ENCODE measurements around the gene GALR3. TPM values are rescaled to one million over a fixed set of nuclear protein-coding genes. Genes with fewer than 3 reads are reported as not detected.

GALR3 gene
- total RNA-seq, 6 experiments from 2014 or later: not detected

DNA sequence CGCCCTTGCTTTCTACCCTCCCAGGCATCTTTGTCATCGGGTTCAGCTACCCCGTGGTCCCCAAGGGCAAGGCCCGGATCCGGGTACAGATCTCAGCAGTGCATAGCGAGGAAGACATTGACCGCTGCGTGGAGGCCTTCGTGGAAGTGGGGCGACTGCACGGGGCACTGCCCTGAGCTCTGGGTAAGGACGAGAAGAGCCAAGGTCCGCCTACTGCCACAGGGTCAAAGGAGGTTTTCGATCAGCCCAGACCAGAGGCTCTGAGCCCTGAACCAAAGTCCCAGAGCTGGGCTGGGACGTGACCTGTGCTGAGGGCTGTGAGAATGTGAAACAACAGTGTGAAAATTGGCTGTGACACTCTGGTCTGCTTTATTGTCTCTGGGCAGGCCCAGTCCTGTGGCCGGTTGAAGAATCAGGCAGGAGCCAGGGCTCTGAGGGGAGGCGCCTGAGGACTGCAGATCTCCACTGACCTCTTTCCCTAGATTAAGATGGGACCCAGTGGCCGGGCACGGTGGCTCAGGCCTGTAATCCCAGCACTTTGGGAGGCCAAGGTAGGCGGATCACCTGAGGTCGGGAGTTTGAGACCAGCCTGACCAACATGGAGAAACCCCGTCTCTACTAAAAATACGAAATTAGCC is 6.5 kb upstream of the GALR3 start:
- H3K27me3 Mint-ChIP-seq (ENCODE audit: insufficient read depth): peaks cover 11% of the 10 kb centered on the region
- peaks cover 17% of the 10 kb centered on the region for H3K4me1 Mint-ChIP-seq (ENCODE audit: low read depth)
- no peak overlapping the region for H3K27ac Mint-ChIP-seq
- no peak for DNase-seq
- H3K9me3 Mint-ChIP-seq: no peaks in the 10 kb centered on the region
- no peak overlapping the region for H3K4me3 Mint-ChIP-seq
- TF ChIP-seq, protein P1, sequence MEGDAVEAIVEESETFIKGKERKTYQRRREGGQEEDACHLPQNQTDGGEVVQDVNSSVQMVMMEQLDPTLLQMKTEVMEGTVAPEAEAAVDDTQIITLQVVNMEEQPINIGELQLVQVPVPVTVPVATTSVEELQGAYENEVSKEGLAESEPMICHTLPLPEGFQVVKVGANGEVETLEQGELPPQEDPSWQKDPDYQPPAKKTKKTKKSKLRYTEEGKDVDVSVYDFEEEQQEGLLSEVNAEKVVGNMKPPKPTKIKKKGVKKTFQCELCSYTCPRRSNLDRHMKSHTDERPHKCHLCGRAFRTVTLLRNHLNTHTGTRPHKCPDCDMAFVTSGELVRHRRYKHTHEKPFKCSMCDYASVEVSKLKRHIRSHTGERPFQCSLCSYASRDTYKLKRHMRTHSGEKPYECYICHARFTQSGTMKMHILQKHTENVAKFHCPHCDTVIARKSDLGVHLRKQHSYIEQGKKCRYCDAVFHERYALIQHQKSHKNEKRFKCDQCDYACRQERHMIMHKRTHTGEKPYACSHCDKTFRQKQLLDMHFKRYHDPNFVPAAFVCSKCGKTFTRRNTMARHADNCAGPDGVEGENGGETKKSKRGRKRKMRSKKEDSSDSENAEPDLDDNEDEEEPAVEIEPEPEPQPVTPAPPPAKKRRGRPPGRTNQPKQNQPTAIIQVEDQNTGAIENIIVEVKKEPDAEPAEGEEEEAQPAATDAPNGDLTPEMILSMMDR (IDR thresholded peaks at IDR 0.05): no peak
- H3K36me3 Mint-ChIP-seq (ENCODE audit: low read depth): no peaks in the 10 kb centered on the region

DNA sequence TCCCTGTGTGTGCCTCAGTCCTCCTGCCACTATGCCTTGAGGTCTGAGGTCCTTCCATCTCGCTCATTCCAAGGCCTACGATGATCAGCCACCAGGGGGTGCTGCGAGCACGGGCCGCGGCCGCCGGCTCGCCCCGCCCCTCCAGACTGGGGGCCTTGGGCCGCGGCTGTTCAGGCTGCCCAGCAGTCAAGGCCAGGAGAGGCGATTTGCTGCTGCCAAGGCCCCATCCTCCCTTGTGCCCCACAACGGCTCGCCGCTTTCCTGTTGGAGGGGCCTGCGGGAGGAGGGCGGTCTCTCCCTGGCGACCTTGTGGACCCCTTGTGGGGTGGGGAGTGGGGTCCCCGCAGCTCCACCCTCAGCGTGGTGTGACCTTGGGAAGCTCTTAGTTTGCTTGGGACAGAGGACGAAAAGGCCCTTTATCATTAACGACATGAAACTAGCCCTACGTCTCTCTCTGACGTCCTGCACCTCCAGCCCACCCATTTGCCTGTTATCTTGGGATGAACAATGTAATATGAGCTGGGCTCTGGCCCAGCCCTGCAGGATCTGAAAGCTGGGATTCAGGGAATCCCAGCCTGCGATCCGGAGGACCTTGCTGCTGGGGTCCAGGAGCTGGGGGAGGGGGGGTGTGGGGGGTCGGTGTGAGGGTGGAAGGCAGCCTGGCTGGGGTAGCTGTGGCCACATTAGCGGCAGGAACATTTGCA is 5.3 kb upstream of the GALR3 start:
- Mint-ChIP-seq H3K27ac (peak overlapping the region; percentile 83), H3K9me3 (no peaks in the 10 kb centered on the region), H3K36me3 (ENCODE audit: low read depth) (no peaks in the 10 kb centered on the region), H3K4me1 (ENCODE audit: low read depth) (peaks cover 17% of the 10 kb centered on the region), H3K27me3 (ENCODE audit: insufficient read depth) (peaks cover 19% of the 10 kb centered on the region), H3K4me3 (peak overlapping the region; percentile 81)
- TF ChIP-seq, protein P1 (IDR thresholded peaks at IDR 0.05): peak; percentile 99
- DNase-seq: peak; percentile 55

DNA sequence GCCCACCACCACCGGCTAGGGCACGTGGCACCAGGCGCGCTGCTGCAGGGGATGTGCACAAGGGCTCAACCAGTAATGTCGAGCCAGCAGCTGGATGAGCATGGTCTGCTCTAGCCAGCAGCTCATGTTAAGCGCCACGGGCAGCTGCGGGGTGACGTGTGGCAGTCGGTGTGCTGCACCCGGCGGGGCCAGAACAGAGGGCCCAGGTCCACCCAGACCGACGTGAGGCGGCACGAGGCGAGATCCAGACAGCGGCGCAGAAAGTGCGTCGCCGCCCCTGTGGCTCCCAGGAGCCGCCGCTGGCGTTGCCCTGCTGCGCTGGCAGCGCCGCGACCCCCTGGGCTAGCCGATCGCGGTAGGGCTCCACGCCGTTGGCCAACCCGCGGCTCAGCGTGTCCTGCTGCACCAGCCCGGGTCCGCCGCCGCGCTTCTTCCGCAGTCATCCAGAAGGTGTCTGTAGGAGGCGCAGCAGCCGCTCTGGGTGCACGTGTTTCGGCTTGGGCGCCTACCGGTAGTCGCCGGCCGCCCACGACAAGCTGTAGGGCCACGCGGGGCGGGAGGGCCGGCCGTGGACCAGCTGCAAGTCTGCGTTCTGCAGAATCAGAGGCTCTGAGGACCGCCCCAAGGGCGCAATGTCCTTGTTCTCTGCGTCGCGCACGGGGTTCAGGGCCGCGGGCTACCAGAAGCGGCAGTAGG is 4.6 kb upstream of the GALR3 start:
- Mint-ChIP-seq H3K27me3 (ENCODE audit: insufficient read depth) (peaks cover 21% of the 10 kb centered on the region), H3K4me3 (peak overlapping the region; percentile 81), H3K9me3 (no peaks in the 10 kb centered on the region), H3K27ac (peak overlapping the region; percentile 83; the same call in 1 of the 2 replicates), H3K36me3 (ENCODE audit: low read depth) (no peaks in the 10 kb centered on the region), H3K4me1 (ENCODE audit: low read depth) (peaks cover 17% of the 10 kb centered on the region)
- TF ChIP-seq, protein P1 (IDR thresholded peaks at IDR 0.05): peak; percentile 62; the same call in 1 of the 2 replicates
- peak; percentile 33 for DNase-seq

DNA sequence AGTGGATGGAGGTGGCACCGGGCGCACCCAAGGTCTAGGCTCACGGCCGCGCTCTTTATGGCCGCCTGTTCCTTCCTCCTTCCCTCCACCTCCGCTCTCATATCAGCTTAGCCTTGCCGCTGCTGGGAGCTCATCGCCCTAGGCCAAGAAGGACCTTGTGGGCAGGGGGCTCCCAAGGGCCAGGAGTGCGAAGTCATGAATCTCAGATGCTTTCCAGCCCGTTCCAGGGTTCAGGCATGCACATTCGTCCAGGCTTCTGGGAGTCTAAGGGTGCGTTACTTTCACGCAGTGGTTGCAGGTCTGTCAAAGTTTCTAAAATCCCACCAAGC is 4.1 kb upstream of the GALR3 start:
- H3K4me1 Mint-ChIP-seq (ENCODE audit: low read depth): peaks cover 17% of the 10 kb centered on the region
- no peak for DNase-seq
- no peak overlapping the region for H3K27ac Mint-ChIP-seq
- no peaks in the 10 kb centered on the region for H3K36me3 Mint-ChIP-seq (ENCODE audit: low read depth)
- TF ChIP-seq, protein P1 (IDR thresholded peaks at IDR 0.05): no peak
- H3K27me3 Mint-ChIP-seq (ENCODE audit: insufficient read depth): peaks cover 22% of the 10 kb centered on the region
- no peaks in the 10 kb centered on the region for H3K9me3 Mint-ChIP-seq
- peak overlapping the region; percentile 46; the same call in 1 of the 2 replicates for H3K4me3 Mint-ChIP-seq

DNA sequence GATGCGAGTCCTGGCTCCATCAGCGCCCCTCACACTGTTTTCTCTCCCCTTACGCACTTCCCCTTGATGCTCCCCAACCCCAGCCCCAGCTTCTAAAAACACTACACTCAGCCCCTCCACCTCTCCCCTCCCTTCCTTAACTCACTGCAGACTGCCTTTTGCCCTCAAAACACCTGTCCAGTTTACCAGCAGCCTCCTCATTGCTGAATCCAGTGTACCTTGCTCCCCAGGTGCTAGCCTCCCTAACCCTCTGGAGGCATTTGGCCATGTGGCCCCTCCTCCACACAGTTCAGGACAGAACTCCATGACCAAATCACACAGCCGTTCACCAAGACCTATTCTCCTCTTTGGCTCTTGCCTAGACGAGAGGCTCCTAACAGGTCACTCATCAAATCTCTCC is 2.8 kb upstream of the GALR3 start:
- TF ChIP-seq, protein P1 (IDR thresholded peaks at IDR 0.05): no peak
- H3K27me3 Mint-ChIP-seq (ENCODE audit: insufficient read depth): peaks cover 25% of the 10 kb centered on the region
- no peaks in the 10 kb centered on the region for H3K9me3 Mint-ChIP-seq
- peaks cover 17% of the 10 kb centered on the region for H3K4me1 Mint-ChIP-seq (ENCODE audit: low read depth)
- no peaks in the 10 kb centered on the region for H3K36me3 Mint-ChIP-seq (ENCODE audit: low read depth)
- no peak overlapping the region for H3K4me3 Mint-ChIP-seq
- DNase-seq: no peak
- H3K27ac Mint-ChIP-seq: no peak overlapping the region

Data from HFFc6 (cell line).